HCT116 (cell line): ENCODE results near the gene ITPK1. TPM values are rescaled to one million over a fixed set of nuclear protein-coding genes. Genes with fewer than 3 reads are reported as not detected.

Experiments
- ATAC-seq: fragments of 200-7000 bp; cut with Tn5 transposase; 2 replicates; pipeline ENCODE4 v1.9.1; 2020; ENCODE audit warnings: mild to moderate bottlenecking, moderate library complexity
- BruUV-seq: library from RNA; stranded (reverse); fragments of 400-500 nt; replicated peaks from 2 replicates; lab custom pipeline; 2021; lab: Mats Ljungman, UMichigan
- CTCF ChIA-PET: fragments of 300-600 bp; sonication (Branson Sonifier 250); formaldehyde crosslinking; loops from one replicate; lab custom pipeline; 2021; ENCODE audit warnings: antibody characterized with exemption; lab: Charles Lee
- POLR2A ChIA-PET: fragments of 300-600, 350-600 bp; sonication (Branson Sonifier 250); formaldehyde crosslinking; loops from one replicate; lab custom pipeline; 2021; ENCODE audit warnings: antibody characterized with exemption; lab: Charles Lee
- RAD21 ChIA-PET, 2 experiments: fragments of 300-600 bp; sonication (Branson Sonifier 250); formaldehyde crosslinking; loops; one replicate each; lab custom pipeline; 2023; ENCODE audit warnings: low total read pairs in 2 of 2; ENCODE audit not compliant: uncharacterized antibody in 2 of 2, unreplicated experiment in 2 of 2, low non-redundant PET in 1 of 2; lab: Charles Lee
- DNase-seq: peaks from one replicate; pipeline ENCODE4 v3.0.0-alpha.2; 2010; ENCODE audit warnings: low read depth, low spot score
- H2AFZ ChIP-seq: fragments of 200-600 bp; shearing (Covaris generic), sonication (generic); 2 replicates; pipeline ENCODE4 v1.6.1; 2017; ENCODE audit warnings: low read depth, mixed run types, mixed read lengths, antibody characterized with exemption, low read length; ENCODE audit not compliant: poor library complexity, severe bottlenecking
- H3K27ac ChIP-seq: 2 replicates; pipeline ENCODE4 v1.5.1; 2012; ENCODE audit warnings: low read depth, low read length
- H3K27me3 ChIP-seq: fragments of 200-600 bp; sonication (generic); 2 replicates; pipeline ENCODE4 v1.6.1; 2016; ENCODE audit warnings: mixed run types, low read length, mixed read lengths; ENCODE audit not compliant: insufficient read depth
- H3K36me3 ChIP-seq, 2 experiments: fragments of 200-500 bp in 1 of 2; fragments of 200-600 bp in 1 of 2; sonication (Bioruptor generic) in 1 of 2; sonication (generic) in 1 of 2; 2 replicates each; pipeline versions ENCODE4 v1.5.1 to v1.6.1; 2014 to 2016; ENCODE audit warnings: low read length in 2 of 2, inconsistent platforms in 1 of 2, mixed read lengths in 1 of 2, mixed run types in 1 of 2; ENCODE audit not compliant: insufficient read depth in 2 of 2, control insufficient read depth in 1 of 2
- H3K4me1 ChIP-seq, 2 experiments: fragments of 200-600 bp in 1 of 2; sonication (generic) in 1 of 2; 2 replicates each; pipeline versions ENCODE4 v1.5.1 to v1.6.1; 2012 to 2017; ENCODE audit warnings: low read length in 2 of 2, inconsistent platforms in 1 of 2, mild to moderate bottlenecking in 1 of 2, mixed read lengths in 1 of 2, mixed run types in 1 of 2, moderate library complexity in 1 of 2; ENCODE audit not compliant: insufficient read depth in 2 of 2, control insufficient read depth in 1 of 2
- H3K4me2 ChIP-seq: fragments of 200-600 bp; sonication (generic); 2 replicates; pipeline ENCODE4 v1.6.1; 2017; ENCODE audit warnings: mixed run types, low read length, mixed read lengths
- H3K4me3 ChIP-seq, 2 experiments: fragments of 200-600 bp in 1 of 2; sonication (generic) in 1 of 2; replicated peaks in 1 of 2; 2 replicates each; pipeline ENCODE4 v1.5.1; 2011 to 2016; ENCODE audit warnings: low read length in 2 of 2, control low read depth in 1 of 2, low read depth in 1 of 2, mild to moderate bottlenecking in 1 of 2, mixed read lengths in 1 of 2, mixed run types in 1 of 2
- H3K79me2 ChIP-seq: fragments of 200-600 bp; sonication (generic); 2 replicates; pipeline ENCODE4 v1.6.1; 2017; ENCODE audit warnings: mild to moderate bottlenecking, mixed run types, low read length, moderate library complexity, mixed read lengths; ENCODE audit not compliant: insufficient read depth
- H3K9ac ChIP-seq: fragments of 200-600 bp; sonication (generic); 2 replicates; pipeline ENCODE4 v1.6.1; 2016; ENCODE audit warnings: low read length, mixed read lengths
- H3K9me2 ChIP-seq: fragments of 200-600 bp; sonication (generic), shearing (Covaris generic); 2 replicates; pipeline ENCODE4 v1.6.1; 2017; ENCODE audit warnings: mixed run types, mild to moderate bottlenecking, moderate library complexity; ENCODE audit not compliant: insufficient read depth
- H3K9me3 ChIP-seq, 2 experiments: fragments of 200-500 bp in 1 of 2; fragments of 200-600 bp in 1 of 2; sonication (Bioruptor generic) in 1 of 2; sonication (generic) in 1 of 2; 2 replicates each; pipeline ENCODE4 v1.6.1; 2014 to 2017; ENCODE audit warnings: low read length in 2 of 2, mixed read lengths in 2 of 2, inconsistent platforms in 1 of 2, low read depth in 1 of 2, mild to moderate bottlenecking in 1 of 2, mixed run types in 1 of 2, moderate library complexity in 1 of 2; ENCODE audit not compliant: control insufficient read depth in 1 of 2, insufficient read depth in 1 of 2
- H4K20me1 ChIP-seq: fragments of 200-600 bp; sonication (generic), shearing (Covaris generic); 2 replicates; pipeline ENCODE4 v1.6.1; 2017; ENCODE audit warnings: mixed run types, mild to moderate bottlenecking, moderate library complexity; ENCODE audit not compliant: insufficient read depth
- CBX3 ChIP-seq: IDR thresholded peaks from 2 replicates; pipeline ENCODE4 v1.6.1; 2012; ENCODE audit warnings: low read depth
- CEBPB ChIP-seq: IDR thresholded peaks from 2 replicates; pipeline ENCODE4 v1.6.1; 2012; ENCODE audit warnings: low read depth
- EGR1 ChIP-seq: IDR thresholded peaks from 2 replicates; pipeline ENCODE4 v1.6.1; 2012; ENCODE audit warnings: low read depth
- ELF1 ChIP-seq: IDR thresholded peaks from 2 replicates; pipeline ENCODE4 v1.6.1; 2012; ENCODE audit warnings: low read depth, borderline replicate concordance
- EZH2 ChIP-seq: fragments of 200-600 bp; sonication (generic); IDR thresholded peaks from 2 replicates; pipeline ENCODE4 v1.6.1; 2017; ENCODE audit warnings: antibody characterized with exemption, mixed run types
- JUND ChIP-seq: IDR thresholded peaks from 2 replicates; pipeline ENCODE4 v1.6.1; 2012
- POLR2A ChIP-seq: IDR thresholded peaks from 2 replicates; pipeline ENCODE4 v1.7.0; 2011; ENCODE audit warnings: borderline replicate concordance; ENCODE audit not compliant: insufficient read depth, insufficient read length; ENCODE audit errors: extremely low read depth
- RAD21 ChIP-seq: IDR thresholded peaks from 2 replicates; pipeline ENCODE4 v1.6.1; 2012; ENCODE audit warnings: low read depth, mild to moderate bottlenecking
- SP1 ChIP-seq: IDR thresholded peaks from 2 replicates; pipeline ENCODE4 v1.6.1; 2012; ENCODE audit warnings: low read depth
- SRF ChIP-seq: IDR thresholded peaks from 2 replicates; pipeline ENCODE4 v1.6.1; 2012; ENCODE audit warnings: low read depth
- TCF7L2 ChIP-seq: IDR thresholded peaks from 2 replicates; pipeline ENCODE4 v1.7.0; 2011; ENCODE audit warnings: borderline replicate concordance, inconsistent platforms; ENCODE audit not compliant: insufficient read depth, insufficient read length; ENCODE audit errors: extremely low read depth
- YY1 ChIP-seq: IDR thresholded peaks from 2 replicates; pipeline ENCODE4 v1.6.1; 2011; ENCODE audit warnings: low read length, low read depth, moderate library complexity, mild to moderate bottlenecking; ENCODE audit not compliant: insufficient replicate concordance; ENCODE audit errors: extremely low read depth
- ZFX ChIP-seq: fragments of 450-650 bp; IDR thresholded peaks from 2 replicates; pipeline ENCODE4 v1.6.1; 2017
- ZNF274 ChIP-seq: fragments of 200-500 bp; sonication (Bioruptor generic); IDR thresholded peaks from 2 replicates; pipeline ENCODE4 v1.6.1; 2014; ENCODE audit warnings: mild to moderate bottlenecking, low read depth, low read length, inconsistent platforms
- intact Hi-C: fragments of 100-400 bp; cut with micrococcal nuclease; formaldehyde crosslinking; loops from 2 replicates; pipeline ENCODE4 v1.10.0; 2022
- total RNA-seq: library from RNA; stranded (reverse); gene quantifications from one replicate; pipeline ENCODE4 v1.2.1, GENCODE V29; 2021; ENCODE audit not compliant: unreplicated experiment
- TF ChIP-seq, protein P1 (sequence below), 3 experiments: fragments of 200-600 bp in 1 of 3; sonication (generic) in 1 of 3; IDR thresholded peaks in 2 of 3; conservative IDR thresholded peaks in 1 of 3; 2 replicates each; pipeline ENCODE4 v1.5.1; 2012 to 2017; ENCODE audit warnings: low read depth in 2 of 3, low read length in 2 of 3, antibody characterized with exemption in 1 of 3, borderline replicate concordance in 1 of 3, control low read depth in 1 of 3, mild to moderate bottlenecking in 1 of 3, mixed read lengths in 1 of 3, mixed run types in 1 of 3, moderate library complexity in 1 of 3; ENCODE audit not compliant: insufficient read depth in 1 of 3
- TF ChIP-seq, protein P2 (sequence below): IDR thresholded peaks from 2 replicates; pipeline ENCODE4 v1.6.1; 2012
- TF ChIP-seq, protein P3 (sequence below): IDR thresholded peaks from 2 replicates; pipeline ENCODE4 v1.6.1; 2012; ENCODE audit warnings: low read depth
- TF ChIP-seq, protein P4 (sequence below): IDR thresholded peaks from 2 replicates; pipeline ENCODE4 v1.6.1; 2012

ITPK1 gene
- total RNA-seq, 1 experiment from 2014 or later = 70.2 TPM

DNA sequence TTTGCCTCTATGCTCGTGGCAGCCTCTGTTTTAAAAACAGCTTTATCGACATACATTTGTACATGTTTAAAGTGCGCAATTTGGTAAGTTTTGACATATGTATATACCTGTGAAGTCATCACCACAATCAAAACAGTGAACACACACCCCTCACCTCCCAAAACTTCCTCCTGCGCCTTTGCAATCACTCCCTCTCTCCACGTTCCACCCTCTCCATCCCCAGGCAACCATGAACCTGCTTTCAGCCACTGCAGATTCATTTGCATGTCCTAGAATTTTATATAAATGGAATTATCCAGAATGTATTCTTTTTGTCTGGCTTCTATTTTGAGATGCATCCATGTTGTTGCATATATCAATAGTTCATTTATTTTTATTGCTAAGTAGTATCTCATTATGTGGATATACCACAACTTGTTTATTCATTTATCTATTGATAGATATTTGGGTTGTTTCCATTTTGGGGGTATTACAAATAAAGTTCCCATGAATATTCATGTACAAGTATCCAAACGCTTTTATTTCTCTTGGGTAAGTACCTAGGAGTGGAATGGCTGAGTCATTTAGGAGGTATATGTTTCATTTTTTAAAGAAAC, 208.3 kb downstream of the ITPK1 start (continued):
- TF ChIP-seq, protein P1, sequence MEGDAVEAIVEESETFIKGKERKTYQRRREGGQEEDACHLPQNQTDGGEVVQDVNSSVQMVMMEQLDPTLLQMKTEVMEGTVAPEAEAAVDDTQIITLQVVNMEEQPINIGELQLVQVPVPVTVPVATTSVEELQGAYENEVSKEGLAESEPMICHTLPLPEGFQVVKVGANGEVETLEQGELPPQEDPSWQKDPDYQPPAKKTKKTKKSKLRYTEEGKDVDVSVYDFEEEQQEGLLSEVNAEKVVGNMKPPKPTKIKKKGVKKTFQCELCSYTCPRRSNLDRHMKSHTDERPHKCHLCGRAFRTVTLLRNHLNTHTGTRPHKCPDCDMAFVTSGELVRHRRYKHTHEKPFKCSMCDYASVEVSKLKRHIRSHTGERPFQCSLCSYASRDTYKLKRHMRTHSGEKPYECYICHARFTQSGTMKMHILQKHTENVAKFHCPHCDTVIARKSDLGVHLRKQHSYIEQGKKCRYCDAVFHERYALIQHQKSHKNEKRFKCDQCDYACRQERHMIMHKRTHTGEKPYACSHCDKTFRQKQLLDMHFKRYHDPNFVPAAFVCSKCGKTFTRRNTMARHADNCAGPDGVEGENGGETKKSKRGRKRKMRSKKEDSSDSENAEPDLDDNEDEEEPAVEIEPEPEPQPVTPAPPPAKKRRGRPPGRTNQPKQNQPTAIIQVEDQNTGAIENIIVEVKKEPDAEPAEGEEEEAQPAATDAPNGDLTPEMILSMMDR (IDR thresholded peaks at IDR 0.05 in 2 of 3, conservative IDR thresholded peaks at IDR 0.05 in 1 of 3; ENCODE audit: borderline replicate concordance in 1 of 3, insufficient read depth in 1 of 3, low read depth in 2 of 3, low read length in 2 of 3) = no peak
- TF ChIP-seq ELF1 (no peak), TCF7L2 (no peak), ZFX (no peak), ZNF274 (no peak), YY1 (no peak), CBX3 (no peak)

DNA sequence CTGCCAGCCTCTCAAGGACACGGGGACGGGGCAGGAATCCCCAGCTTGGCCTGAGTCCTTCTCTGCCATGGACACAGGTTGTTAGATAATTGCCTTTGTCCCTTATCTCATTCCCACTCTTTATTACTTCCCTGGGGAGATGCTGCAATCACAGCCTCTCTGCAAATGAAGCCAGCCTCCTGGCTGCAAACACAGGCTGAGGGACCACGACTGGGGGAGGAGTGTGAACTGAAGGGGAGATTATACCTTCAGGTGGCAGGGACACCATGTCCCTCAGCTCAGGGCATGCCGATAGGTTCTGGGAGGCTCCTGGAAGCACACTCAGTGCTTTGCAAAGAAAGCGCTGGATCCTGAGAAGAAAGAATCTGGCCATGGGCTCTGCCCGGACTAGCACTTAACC, 208.9 kb downstream of the ITPK1 start:
- no peaks in the 10 kb centered on the region for H4K20me1 ChIP-seq
- no peaks in the 10 kb centered on the region for H3K9me2 ChIP-seq
- CTCF ChIA-PET = no interaction called here
- no peaks in the 10 kb centered on the region for H3K79me2 ChIP-seq
- H3K4me1 ChIP-seq = peaks cover 4 to 11% of the 10 kb centered on the region in 2 experiments
- H3K4me3 ChIP-seq = no peak overlapping the region
- H3K27ac ChIP-seq = no peak overlapping the region
- no peaks in the 10 kb centered on the region for H3K36me3 ChIP-seq
- TF ChIP-seq RAD21 = no peak
- no peak for TF ChIP-seq SP1
- TF ChIP-seq EGR1 = no peak
- no peak for TF ChIP-seq JUND
- TF ChIP-seq CBX3 = no peak
- TF ChIP-seq POLR2A = no peak
- TF ChIP-seq TCF7L2 = no peak
- TF ChIP-seq, protein P2, sequence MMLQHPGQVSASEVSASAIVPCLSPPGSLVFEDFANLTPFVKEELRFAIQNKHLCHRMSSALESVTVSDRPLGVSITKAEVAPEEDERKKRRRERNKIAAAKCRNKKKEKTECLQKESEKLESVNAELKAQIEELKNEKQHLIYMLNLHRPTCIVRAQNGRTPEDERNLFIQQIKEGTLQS = no peak
- TF ChIP-seq CEBPB = no peak
- TF ChIP-seq ELF1 = no peak
- TF ChIP-seq SRF = no peak
- TF ChIP-seq, protein P3, sequence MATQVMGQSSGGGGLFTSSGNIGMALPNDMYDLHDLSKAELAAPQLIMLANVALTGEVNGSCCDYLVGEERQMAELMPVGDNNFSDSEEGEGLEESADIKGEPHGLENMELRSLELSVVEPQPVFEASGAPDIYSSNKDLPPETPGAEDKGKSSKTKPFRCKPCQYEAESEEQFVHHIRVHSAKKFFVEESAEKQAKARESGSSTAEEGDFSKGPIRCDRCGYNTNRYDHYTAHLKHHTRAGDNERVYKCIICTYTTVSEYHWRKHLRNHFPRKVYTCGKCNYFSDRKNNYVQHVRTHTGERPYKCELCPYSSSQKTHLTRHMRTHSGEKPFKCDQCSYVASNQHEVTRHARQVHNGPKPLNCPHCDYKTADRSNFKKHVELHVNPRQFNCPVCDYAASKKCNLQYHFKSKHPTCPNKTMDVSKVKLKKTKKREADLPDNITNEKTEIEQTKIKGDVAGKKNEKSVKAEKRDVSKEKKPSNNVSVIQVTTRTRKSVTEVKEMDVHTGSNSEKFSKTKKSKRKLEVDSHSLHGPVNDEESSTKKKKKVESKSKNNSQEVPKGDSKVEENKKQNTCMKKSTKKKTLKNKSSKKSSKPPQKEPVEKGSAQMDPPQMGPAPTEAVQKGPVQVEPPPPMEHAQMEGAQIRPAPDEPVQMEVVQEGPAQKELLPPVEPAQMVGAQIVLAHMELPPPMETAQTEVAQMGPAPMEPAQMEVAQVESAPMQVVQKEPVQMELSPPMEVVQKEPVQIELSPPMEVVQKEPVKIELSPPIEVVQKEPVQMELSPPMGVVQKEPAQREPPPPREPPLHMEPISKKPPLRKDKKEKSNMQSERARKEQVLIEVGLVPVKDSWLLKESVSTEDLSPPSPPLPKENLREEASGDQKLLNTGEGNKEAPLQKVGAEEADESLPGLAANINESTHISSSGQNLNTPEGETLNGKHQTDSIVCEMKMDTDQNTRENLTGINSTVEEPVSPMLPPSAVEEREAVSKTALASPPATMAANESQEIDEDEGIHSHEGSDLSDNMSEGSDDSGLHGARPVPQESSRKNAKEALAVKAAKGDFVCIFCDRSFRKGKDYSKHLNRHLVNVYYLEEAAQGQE = no peak
- TF ChIP-seq, protein P4, sequence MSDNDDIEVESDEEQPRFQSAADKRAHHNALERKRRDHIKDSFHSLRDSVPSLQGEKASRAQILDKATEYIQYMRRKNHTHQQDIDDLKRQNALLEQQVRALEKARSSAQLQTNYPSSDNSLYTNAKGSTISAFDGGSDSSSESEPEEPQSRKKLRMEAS = no peak
- no peak for TF ChIP-seq EZH2
- H3K4me2 ChIP-seq = no peak overlapping the region
- RAD21 ChIA-PET = no interaction called here
- intact Hi-C loops = no loop called here
- peaks cover 11% of the 10 kb centered on the region; the same call in 1 of the 2 replicates for H3K27me3 ChIP-seq
- no peak overlapping the region for H3K9ac ChIP-seq
- H3K9me3 ChIP-seq = no peaks in the 10 kb centered on the region
- no peak overlapping the region for H2AFZ ChIP-seq
- POLR2A ChIA-PET = no interaction called here
- no TSS peak for BruUV-seq
- ATAC-seq = no peak
- no peak for DNase-seq
